Measurements from ENCODE around the gene SRSF12.
"Not testable (repeated sequence)": the region's sequence is repeated elsewhere in the genome, so short reads cannot be mapped to it uniquely, and the experiment has no call there.

SRSF12 gene

DNA sequence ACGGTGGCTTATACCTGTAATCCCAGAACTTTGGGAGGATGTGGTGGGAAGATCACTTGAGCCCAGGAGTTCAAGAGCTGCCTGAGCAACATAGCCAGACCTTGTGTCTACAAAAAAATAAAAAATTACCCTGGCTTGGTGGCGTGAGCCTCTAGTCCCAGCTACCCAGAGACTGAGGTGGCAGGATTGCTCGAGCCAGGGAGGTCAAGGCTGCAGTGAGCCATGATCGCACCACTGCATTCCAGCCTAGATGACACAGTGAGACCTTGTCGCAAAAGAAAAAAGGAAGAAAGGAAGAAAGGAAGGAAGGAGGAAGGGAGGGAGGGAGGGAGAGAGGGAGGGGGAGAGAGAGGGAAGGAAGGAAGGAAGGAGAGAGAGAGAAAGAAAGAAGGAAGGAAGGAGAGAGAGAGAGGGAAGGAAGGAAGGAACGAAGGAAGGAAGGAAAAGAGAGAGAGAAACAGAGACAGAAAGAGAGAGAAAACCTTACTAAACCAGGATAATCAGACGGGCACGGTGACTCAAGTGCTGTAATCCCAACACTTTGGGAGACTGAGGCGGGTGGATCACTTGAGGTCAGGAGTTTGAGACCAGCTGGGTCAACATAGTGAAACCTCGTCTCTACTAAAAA is 48.2 kb downstream of the SRSF12 start:
- no peak for DNase-seq

DNA sequence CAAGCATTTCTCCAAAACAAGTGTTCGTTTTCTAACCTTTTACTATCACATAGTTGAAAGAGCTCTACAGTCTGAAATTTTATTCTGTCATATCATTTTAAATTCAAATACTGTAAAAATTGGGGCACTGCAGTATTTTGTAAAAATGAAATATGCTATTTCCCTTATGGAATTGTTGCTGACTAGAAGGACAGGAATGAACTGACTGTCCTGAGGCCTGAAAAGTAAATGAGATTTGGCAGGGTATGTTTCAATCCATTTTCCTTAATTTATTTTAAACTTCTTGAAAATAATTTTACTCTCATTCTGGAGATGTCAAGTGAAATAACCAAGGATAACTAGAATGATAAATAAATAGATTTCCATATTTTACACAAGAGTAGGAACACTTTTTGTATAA is 49.2 kb downstream of the SRSF12 start:
- DNase-seq = no peak

DNA sequence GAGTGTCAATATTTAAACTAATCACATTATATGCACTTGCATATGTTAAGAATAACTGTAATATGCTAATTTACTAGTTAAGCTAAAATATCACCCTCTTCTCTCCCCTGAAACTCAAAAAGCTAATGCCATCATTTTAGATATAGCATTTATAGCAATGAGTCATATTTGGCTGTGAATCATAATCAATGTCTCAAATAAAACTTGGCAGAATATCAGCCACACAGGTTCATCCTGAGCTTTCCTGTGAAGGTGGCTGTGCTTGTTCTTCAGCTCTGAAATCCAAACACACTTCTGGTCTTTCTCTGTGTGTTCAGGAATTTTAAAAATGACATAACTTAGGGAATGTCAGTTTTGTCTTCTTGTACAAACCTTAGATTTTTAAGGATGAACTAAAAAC is 50.1 kb downstream of the SRSF12 start:
- DNase-seq = no peak

DNA sequence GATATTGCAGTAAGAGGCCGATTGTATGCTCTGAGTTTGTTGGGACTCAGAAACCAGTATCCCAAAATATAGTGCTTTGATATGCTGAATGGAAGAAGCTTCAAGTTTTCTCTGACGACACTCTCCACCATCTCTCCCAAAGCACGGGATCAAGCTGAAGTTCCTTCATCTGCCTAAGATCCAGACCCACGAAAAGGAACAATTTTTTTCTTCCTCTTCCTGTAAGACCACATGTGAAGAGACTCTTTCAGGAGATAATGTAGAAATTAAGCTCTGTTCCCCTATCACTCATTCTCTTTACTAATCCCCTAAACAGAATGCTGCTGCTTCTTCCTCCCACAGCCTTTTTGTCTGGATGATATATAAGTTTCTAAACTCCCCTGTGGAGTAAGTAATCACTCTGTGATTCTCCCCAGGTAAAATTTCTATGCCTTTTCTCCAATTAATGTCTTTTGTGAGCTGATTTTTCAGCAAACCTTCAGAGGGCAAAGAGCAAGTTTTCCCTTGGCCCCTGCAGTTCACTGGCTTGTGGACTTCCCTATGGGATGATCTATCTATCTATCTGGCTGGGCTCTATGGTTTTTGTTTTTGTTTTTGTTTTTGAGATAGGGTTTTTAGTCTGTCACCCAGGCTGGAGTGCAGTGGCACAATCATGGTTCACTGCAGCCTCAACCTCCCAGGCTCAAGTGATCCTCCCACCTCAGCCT is 50.8 kb downstream of the SRSF12 start:
- no peak for DNase-seq

DNA sequence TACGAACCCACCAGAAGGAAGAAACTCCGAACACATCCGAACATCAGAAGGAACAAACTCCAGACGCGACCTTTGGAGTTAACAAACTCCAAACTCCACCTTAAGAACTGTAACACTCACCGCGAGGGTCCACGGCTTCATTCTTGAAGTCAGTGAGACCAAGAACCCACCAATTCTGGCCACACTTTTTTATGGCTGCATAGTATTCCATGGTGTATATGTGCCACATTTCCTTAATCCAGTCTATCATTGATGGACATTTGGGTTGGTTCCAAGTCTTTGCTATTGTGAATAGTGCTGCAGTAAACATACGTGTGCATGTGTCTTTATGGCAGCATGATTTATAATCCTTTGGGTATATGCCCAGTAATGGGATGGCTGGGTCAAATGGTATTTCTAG is 51.8 kb downstream of the SRSF12 start:
- not testable (repeated sequence) for DNase-seq

DNA sequence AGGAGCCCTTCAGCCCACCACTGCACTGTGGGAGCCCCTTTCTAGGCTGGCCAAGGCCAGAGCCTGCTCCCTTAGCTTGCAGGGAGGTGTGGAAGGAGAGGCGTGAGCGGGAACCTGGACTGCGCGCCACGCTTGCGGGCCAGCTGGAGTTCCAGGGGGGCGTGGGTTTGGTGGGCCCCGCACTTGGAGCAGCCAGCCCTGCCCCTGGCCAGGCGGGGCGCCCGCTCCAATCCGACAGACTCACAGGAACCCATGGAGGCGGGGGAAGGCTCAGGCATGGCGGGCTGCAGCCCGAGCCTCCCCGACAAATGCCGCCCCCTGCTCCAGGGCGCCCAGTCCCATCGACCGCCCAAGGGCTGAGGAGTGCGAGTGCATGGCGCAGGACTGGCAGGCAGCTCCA is 52.9 kb downstream of the SRSF12 start:
- DNase-seq = not testable (repeated sequence)

DNA sequence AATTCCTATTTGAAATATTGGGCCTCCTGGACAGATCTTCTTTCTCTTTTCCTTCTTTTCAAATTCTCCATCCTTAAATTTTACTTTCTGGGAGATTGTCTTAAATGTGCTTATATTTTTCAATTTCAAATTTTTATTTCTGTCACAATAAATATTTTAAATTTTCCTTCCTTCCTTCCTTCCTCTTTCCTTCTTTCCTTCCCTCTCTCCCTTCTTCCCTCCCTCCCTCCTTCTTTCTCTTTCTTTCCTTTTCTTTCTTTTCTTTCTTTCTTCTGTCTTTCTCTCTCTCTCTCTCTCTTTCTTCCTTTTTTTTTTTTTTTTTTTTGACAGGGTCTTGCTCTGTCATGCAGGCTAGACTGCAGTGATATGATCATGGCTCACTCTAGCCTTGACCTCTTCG is 54.0 kb downstream of the SRSF12 start:
- DNase-seq = no peak

DNA sequence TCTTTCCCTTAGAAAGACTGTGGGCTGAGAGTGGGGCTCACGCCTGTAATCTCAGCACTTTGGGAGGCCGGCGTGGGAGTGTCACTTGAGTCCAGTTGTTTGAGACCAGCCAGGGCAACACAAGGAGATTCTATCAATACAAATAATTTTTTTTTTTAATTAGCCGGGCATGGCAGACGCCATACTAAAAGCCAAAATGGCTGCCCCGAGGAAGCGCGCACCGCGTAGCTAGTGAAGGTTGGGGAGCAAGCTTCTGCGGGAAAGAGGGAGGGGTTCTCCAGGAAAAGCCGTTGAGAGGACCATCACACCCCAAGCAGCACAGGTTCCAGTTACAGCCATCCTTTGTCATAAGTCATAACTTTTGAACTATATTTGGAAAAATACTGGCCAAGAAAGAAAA is 58.6 kb downstream of the SRSF12 start:
- DNase-seq = no peak

DNA sequence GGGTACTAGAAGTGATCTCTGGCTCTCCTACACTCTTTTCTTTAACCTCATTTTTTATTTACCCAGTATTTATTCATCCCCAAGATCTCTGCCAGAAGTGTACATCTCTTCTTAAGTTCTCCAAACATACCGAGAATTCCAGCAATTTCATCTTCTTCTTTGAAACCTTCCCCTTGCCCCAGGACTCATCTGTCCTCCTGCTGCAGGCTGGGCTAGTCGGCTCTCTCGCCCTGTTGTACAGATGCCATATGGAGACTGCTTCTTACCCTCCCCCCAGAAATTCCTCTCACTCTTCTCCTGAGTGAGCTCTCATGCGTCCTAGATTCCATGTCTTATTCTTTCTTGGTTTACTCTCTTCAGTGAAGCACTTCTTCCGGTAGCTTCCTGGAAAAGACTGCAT is 59.2 kb downstream of the SRSF12 start:
- DNase-seq = no peak

DNA sequence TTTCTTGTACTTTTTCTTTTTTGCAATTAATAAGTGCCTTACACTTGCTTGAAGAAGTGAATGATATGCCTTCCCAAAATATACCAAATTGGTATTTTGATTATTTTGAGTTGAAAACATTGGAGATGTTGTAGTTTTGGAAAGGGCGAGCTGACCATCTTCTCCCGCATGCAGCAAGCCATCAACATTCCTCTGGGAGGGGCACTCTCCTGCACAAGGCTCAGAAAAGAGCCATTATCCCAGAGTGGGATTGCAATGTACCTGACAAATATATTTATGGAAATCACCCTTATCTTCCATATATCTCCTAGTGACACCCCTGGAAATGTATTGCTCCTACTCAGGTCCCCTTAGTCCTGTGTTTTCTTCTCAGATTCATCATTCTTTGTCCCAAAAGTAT is 60.1 kb downstream of the SRSF12 start:
- DNase-seq = no peak

DNA sequence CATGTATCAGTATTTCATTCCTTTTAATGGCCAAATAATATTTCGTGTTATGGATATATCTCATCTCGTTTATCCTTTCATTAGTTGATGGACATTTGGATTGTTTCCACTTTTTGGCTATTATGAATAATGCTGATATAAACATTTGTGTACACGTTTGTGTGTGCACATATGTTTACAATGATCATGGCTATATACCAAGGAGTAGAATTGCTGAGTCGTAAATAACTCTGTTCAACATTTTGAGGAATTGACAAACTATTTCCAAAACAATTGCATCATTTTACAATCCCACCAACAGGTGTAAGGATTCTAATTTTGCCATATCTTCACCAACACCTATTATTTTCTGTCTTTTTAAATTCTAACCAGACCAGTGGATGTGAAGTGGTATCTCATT is 63.7 kb downstream of the SRSF12 start:
- DNase-seq = no peak

DNA sequence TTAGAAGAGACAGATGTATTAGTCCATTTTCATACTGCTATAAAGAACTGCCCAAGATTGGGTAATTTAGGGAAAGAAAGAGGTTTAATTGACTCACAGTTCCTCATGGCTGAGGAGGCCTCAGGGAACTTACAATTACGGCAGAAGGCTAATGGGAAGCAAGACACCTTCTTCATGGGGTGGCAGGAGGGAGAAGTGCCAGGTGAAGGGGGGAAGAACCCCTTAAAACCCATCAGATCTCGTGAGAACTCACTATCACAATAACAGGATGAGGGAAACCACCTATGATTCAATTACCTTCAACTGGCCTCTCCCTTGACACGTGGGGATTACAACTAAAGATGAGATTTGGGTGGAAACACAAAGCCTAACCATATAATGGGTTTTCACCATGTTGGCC is 66.2 kb downstream of the SRSF12 start:
- DNase-seq = no peak

DNA sequence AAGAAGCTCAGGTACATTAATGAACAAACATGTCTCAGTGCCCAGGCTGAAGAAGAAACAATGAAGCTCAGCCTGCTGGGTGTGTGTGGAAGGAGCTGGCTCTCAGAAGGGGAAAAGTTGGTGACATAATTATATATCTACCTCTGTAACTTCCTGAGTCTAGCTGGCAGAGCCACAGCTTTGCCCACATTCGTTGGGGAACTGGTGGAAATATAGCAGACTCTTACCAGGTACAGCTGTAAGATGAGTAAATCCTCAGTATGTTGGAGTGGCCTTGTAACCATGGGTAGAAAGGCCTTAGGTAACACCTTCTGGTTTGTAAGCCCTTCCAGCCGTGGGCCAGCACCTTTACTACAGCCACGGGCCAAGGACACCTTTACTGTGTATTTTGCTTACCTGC is 67.2 kb downstream of the SRSF12 start:
- no peak for DNase-seq

DNA sequence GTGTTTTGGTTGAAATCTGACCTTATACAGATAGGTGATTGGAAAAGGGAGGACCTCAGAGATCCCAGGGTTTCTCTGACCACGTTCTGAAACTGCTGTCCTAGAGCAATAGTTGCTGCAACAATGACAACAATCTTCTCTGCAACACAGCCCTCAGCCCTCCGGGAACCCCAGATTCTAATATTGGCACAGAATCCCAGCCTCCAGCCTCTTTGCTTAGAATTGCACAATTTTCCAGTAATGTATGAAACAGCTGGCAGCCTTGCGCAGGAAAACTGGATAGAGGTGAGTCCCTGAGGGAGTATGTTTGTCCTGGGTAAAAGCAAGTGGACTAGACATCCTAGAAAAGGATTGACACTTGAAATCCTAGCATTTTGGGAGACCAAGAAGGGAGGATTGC is 67.7 kb downstream of the SRSF12 start:
- DNase-seq = no peak

DNA sequence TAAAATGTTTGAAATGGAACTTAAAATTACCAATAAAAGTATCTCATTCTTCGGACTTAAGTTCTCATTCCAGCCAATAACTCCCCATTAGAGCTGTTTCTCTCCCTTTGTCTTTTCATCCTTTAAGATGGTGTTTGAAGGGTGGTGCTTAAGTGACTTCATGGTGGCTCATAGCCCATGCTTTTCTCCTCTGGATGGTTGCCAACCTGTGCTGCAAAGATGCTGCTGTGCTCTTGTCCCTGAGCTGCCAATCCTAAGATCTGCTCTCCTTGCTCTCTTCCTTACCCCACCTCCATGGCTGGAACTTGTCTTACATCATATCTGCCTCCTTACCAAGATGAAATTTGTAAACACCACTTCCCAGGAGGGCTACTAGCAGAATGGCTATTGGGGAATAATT is 68.9 kb downstream of the SRSF12 start:
- DNase-seq = no peak

DNA sequence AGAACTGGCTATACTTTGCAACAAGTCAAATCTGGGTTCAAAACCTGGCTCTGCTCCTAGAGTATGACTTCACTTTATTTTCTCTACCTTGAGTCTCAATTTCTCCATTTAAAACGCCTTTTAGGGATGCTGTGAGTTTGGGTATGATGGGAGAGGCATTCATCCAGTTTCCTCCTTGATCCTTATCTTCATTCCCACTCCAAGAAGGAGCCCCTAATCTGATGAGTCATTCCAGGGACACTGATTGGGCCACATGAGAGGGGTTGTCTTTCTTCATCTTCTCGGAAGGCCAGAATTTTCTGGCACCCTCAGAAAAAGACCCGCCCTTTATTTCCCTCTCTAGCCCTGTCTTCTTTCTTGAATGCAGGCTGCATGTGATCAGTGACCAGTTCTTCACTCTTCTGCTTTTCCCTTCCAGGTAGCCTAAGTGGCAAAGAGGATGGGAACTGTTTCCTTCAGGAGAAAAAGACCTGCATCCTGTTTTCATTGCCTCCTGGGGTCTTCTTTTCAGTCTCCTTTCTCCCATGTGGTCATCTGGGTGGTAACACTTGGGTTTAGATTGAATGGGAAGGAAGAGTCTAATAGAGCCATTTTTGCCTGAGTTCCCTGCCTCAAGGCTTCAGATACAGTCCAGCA is 69.5 kb downstream of the SRSF12 start:
- no peak for DNase-seq

DNA sequence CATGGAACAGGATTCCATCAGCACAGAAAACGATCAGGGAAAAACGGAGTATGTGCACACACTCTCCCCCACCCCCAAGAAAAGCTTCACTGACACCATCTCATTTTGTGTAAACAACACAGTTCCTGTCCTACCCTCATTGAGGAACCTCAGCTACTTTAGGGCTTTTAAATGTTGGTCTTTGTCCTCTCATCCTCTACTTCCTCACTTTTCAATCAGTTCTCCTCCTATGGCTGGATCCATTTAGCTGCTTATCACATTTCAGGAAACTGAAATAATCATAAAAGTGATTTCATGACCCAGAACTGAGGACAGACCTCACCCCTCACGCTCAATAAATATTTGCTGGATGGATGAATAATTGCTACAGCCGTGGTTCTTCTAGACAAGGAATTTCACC is 70.4 kb downstream of the SRSF12 start:
- DNase-seq = no peak
